ENCODE results near the gene EHMT2.
A peak's percentile ranks its signal among the peaks of the same experiment; 100 is the strongest.
"Not testable (repeated sequence)": the region's sequence is repeated elsewhere in the genome, so short reads cannot be mapped to it uniquely, and the experiment has no call there.

Gene EHMT2

DNA sequence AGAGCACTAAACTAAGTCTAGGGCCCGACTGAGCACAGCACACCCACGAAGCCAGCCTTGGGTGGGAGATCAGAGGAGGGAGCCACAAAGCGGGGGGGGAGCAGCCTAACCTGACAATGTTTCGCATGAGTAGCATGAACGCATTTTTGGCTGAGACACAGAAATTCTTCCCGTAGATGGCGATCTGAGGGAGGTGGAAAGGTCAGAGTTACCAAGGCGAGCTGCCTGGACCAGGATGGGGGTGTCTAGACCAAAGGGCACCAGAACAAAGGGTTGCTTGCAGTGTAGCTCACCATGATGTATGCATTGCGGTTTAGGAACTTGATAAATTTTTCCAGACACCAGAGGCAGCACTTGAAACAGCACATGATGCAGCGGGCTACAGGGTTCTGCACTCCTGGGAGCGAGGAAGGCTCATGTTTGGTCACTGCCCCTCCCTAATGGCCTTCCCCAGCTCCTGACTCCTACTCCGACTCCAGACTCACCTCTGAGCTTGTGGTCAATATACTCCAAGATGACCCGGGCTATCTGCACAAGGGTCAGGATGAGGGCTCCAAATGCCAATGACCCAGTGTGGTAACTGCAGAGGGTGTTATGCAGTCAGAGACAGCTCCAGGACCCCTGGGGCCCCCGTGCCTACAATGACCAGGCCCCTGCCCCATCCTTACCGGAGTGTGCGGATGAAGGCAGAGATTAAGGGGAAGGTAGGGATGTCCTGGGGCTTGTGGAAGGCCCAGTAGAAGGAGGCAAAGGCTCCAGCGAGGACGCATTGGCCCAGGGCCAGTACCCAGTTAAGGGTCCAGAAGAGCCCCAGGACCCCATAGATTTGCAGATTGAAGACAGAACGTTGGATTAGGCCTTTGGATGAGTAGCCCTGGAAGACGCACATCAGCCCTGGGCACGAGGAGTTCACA lies 32.0 kb downstream of the EHMT2 start:
- H3K18ac ChIP-seq (ENCODE audit: low read depth in 1 of 2, low read length in 2 of 2) = no peak overlapping the region
- no peak overlapping the region for H3K23ac ChIP-seq (ENCODE audit: low read length in 2 of 2)
- WGBS = 88% methylated on average over 21 of the region's 21 CpGs
- peaks cover 18% of the 10 kb centered on the region for H3K79me1 ChIP-seq (replicated peaks; ENCODE audit: low read length, poor library complexity, severe bottlenecking)
- H2BK5ac ChIP-seq (ENCODE audit: low read depth, low read length, poor library complexity, severe bottlenecking) = no peak overlapping the region
- no peak overlapping the region for H2AFZ ChIP-seq (ENCODE audit: low read depth, low read length)
- H3K14ac ChIP-seq (ENCODE audit: low read length in 2 of 2) = no peak overlapping the region
- no peak overlapping the region for H3K9ac ChIP-seq (ENCODE audit: low read length)
- DNase-seq = no peak
- no peak overlapping the region for H2BK15ac ChIP-seq (ENCODE audit: low read depth, poor library complexity, severe bottlenecking)
- H2AK5ac ChIP-seq (ENCODE audit: low read length, severe bottlenecking) = no peak overlapping the region
- no peak overlapping the region for H3K4me3 ChIP-seq (ENCODE audit: insufficient read depth in 1 of 2, low read depth in 1 of 2, low read length in 2 of 2)
- no peak overlapping the region for H3K4ac ChIP-seq (ENCODE audit: low read depth in 1 of 2, low read length in 2 of 2)
- H2BK12ac ChIP-seq (ENCODE audit: low read length in 2 of 2) = no peak overlapping the region
- H2BK120ac ChIP-seq (ENCODE audit: low read depth, low read length) = no peak overlapping the region
- no peak overlapping the region for H3K4me2 ChIP-seq (ENCODE audit: low read length, poor library complexity, severe bottlenecking)
- peaks cover 0 to 18% of the 10 kb centered on the region in 2 experiments for H3K27me3 ChIP-seq (ENCODE audit: control insufficient read depth in 1 of 2, insufficient read depth in 1 of 2, low read length in 2 of 2)
- peaks cover 8 to 10% of the 10 kb centered on the region in 2 experiments for H3K36me3 ChIP-seq (ENCODE audit: control insufficient read depth in 1 of 2, insufficient read depth in 2 of 2, low read depth in 1 of 2, low read length in 2 of 2)
- H3K4me1 ChIP-seq (ENCODE audit: control insufficient read depth, insufficient read depth, low read depth, low read length) = peaks cover 15% of the 10 kb centered on the region
- H4K8ac ChIP-seq (ENCODE audit: low read length) = no peak overlapping the region
- no peaks in the 10 kb centered on the region for H3K9me3 ChIP-seq (ENCODE audit: control insufficient read depth, low read length)
- H3K27ac ChIP-seq (ENCODE audit: low read length, poor library complexity, severe bottlenecking) = no peak overlapping the region
- H4K91ac ChIP-seq (ENCODE audit: low read length) = no peak overlapping the region

DNA sequence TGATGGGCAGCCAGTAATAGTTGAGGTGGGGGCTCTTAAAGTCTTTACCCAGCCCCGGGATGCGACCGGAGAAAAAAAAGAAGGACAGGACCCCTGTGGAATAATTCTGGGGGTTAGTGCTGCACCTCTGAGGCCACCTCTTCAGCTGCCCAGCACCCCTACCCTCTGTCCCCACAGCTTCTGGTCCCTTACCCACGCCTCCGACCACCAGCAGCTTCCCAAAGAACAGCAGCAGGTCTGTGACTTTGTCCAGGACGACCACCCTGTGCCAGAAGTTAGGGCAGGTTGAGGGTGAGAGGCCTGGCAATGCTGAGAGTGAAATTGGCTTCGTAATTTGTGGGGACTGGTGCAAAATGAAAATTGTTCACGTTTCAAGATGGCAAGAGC lies 32.7 kb downstream of the EHMT2 start:
- H3K9me3 ChIP-seq (ENCODE audit: control insufficient read depth, low read length) = no peaks in the 10 kb centered on the region
- DNase-seq = no peak
- H2AFZ ChIP-seq (ENCODE audit: low read depth, low read length) = no peak overlapping the region
- H3K27me3 ChIP-seq (ENCODE audit: control insufficient read depth in 1 of 2, insufficient read depth in 1 of 2, low read length in 2 of 2) = peaks cover 0 to 12% of the 10 kb centered on the region in 2 experiments
- H2AK5ac ChIP-seq (ENCODE audit: low read length, severe bottlenecking) = no peak overlapping the region
- no peak overlapping the region for H2BK5ac ChIP-seq (ENCODE audit: low read depth, low read length, poor library complexity, severe bottlenecking)
- no peak overlapping the region for H3K23ac ChIP-seq (ENCODE audit: low read length in 2 of 2)
- H4K8ac ChIP-seq (ENCODE audit: low read length) = no peak overlapping the region
- no peak overlapping the region for H3K27ac ChIP-seq (ENCODE audit: low read length, poor library complexity, severe bottlenecking)
- H3K79me1 ChIP-seq (replicated peaks; ENCODE audit: low read length, poor library complexity, severe bottlenecking) = peaks cover 23% of the 10 kb centered on the region
- no peak overlapping the region for H2BK120ac ChIP-seq (ENCODE audit: low read depth, low read length)
- peak overlapping the region; percentile 87 for H3K9ac ChIP-seq (ENCODE audit: low read length)
- no peak overlapping the region for H2BK15ac ChIP-seq (ENCODE audit: low read depth, poor library complexity, severe bottlenecking)
- H3K18ac ChIP-seq (ENCODE audit: low read depth in 1 of 2, low read length in 2 of 2) = no peak overlapping the region
- H3K4me1 ChIP-seq (ENCODE audit: control insufficient read depth, insufficient read depth, low read depth, low read length) = peaks cover 13% of the 10 kb centered on the region
- H3K36me3 ChIP-seq (ENCODE audit: control insufficient read depth in 1 of 2, insufficient read depth in 2 of 2, low read depth in 1 of 2, low read length in 2 of 2) = peaks cover 15 to 16% of the 10 kb centered on the region in 2 experiments
- WGBS = 90% methylated on average over 5 of the region's 8 CpGs
- no peak overlapping the region for H3K14ac ChIP-seq (ENCODE audit: low read length in 2 of 2)
- H3K4me2 ChIP-seq (ENCODE audit: low read length, poor library complexity, severe bottlenecking) = no peak overlapping the region
- peak overlapping the region in 1 of 2 experiments; percentile 7 for H3K4ac ChIP-seq (ENCODE audit: low read depth in 1 of 2, low read length in 2 of 2)
- no peak overlapping the region for H3K4me3 ChIP-seq (ENCODE audit: insufficient read depth in 1 of 2, low read depth in 1 of 2, low read length in 2 of 2)
- no peak overlapping the region for H2BK12ac ChIP-seq (ENCODE audit: low read length in 2 of 2)
- H4K91ac ChIP-seq (ENCODE audit: low read length) = no peak overlapping the region

DNA sequence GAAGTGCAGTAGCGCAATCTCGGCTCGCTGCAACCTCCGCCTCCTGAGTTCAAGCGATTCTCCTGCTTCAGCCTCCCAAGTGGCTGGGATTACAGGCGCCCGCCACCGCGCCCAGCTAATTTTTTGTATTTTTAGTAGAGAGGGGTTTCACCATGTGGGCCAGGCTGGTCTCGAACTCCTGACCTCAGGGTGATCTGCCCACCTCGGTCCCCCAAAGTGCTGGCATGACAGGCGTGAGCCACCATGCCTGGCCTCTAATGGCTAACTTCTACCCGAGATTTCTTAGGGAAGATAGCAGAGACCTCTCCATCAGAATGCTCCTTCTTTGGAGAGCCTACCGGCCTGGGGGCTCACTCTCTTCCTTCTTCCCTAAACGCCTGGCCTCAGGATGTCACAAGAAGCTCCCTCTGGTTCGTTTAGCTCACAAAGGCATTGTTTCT lies 33.4 kb downstream of the EHMT2 start:
- WGBS = 41% methylated on average over 15 of the region's 16 CpGs
- DNase-seq; H2BK12ac ChIP-seq (ENCODE audit: low read length in 2 of 2); H2AFZ ChIP-seq (ENCODE audit: low read depth, low read length); H2BK120ac ChIP-seq (ENCODE audit: low read depth, low read length); H2BK5ac ChIP-seq (ENCODE audit: low read depth, low read length, poor library complexity, severe bottlenecking); H4K91ac ChIP-seq (ENCODE audit: low read length); H4K8ac ChIP-seq (ENCODE audit: low read length); H3K9me3 ChIP-seq (ENCODE audit: control insufficient read depth, low read length); H2AK5ac ChIP-seq (ENCODE audit: low read length, severe bottlenecking); H3K23ac ChIP-seq (ENCODE audit: low read length in 2 of 2); H3K14ac ChIP-seq (ENCODE audit: low read length in 2 of 2); H2BK15ac ChIP-seq (ENCODE audit: low read depth, poor library complexity, severe bottlenecking); H3K27me3 ChIP-seq (ENCODE audit: control insufficient read depth in 1 of 2, insufficient read depth in 1 of 2, low read length in 2 of 2): not testable (repeated sequence)
- Histone ChIP-seq H3K4me1 (ENCODE audit: control insufficient read depth, insufficient read depth, low read depth, low read length) (peaks cover 11% of the 10 kb centered on the region), H3K4me3 (ENCODE audit: insufficient read depth in 1 of 2, low read depth in 1 of 2, low read length in 2 of 2) (peak overlapping the region in 1 of 2 experiments; percentile 85), H3K4ac (ENCODE audit: low read depth in 1 of 2, low read length in 2 of 2) (peak overlapping the region in 1 of 2 experiments; percentile 2), H3K9ac (ENCODE audit: low read length) (peak overlapping the region; percentile 87), H3K4me2 (ENCODE audit: low read length, poor library complexity, severe bottlenecking) (peak overlapping the region; percentile 58), H3K36me3 (ENCODE audit: control insufficient read depth in 1 of 2, insufficient read depth in 2 of 2, low read depth in 1 of 2, low read length in 2 of 2) (peaks cover 22 to 23% of the 10 kb centered on the region in 2 experiments), H3K27ac (ENCODE audit: low read length, poor library complexity, severe bottlenecking) (peak overlapping the region; percentile 30), H3K79me1 (replicated peaks; ENCODE audit: low read length, poor library complexity, severe bottlenecking) (peaks cover 30% of the 10 kb centered on the region), H3K18ac (ENCODE audit: low read depth in 1 of 2, low read length in 2 of 2) (peak overlapping the region in 1 of 2 experiments; percentile 16)

Data from mesenchymal stem cell (in vitro differentiated cells and primary cell).